HG03354 (cell line): ENCODE data around the gene ARHGAP35.
"Not testable (repeated sequence)": the region's sequence is repeated elsewhere in the genome, so short reads cannot be mapped to it uniquely, and the experiment has no call there.

Source experiments
- ATAC-seq: cut with Tn5 transposase; IDR thresholded peaks from one replicate; pipeline ENCODE4 v1.9.1; 2021; ENCODE audit warnings: mild to moderate bottlenecking; ENCODE audit not compliant: unreplicated experiment, poor library complexity, severe bottlenecking

ARHGAP35 gene

GRCh38 chr19:46841458-46842083 is 19.2 kb upstream of the ARHGAP35 start:
- ATAC-seq, result no peak

DNA sequence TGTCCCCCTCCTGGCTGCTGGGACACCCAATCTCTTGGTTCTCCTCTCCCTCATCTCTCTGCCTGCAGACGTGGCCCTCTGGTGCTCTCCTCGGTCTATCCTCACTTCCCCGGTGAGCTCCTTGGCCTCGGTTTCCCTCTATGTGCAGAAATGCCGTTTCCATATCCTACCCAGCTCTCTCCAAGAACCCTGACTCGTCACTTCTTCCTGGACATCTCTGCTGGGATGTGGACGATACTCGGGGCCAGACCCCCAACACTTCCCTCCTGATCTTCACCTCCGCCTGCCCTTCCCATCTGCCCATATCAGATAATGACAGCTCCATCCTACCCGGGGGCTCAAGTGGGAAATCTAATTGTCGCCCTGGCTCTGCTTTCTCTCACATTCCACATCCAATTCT is 18.0 kb upstream of the ARHGAP35 start:
- ATAC-seq, result no peak

GRCh38 chr19:46844067-46844489 is 16.7 kb upstream of the ARHGAP35 start:
- ATAC-seq, result no peak

DNA sequence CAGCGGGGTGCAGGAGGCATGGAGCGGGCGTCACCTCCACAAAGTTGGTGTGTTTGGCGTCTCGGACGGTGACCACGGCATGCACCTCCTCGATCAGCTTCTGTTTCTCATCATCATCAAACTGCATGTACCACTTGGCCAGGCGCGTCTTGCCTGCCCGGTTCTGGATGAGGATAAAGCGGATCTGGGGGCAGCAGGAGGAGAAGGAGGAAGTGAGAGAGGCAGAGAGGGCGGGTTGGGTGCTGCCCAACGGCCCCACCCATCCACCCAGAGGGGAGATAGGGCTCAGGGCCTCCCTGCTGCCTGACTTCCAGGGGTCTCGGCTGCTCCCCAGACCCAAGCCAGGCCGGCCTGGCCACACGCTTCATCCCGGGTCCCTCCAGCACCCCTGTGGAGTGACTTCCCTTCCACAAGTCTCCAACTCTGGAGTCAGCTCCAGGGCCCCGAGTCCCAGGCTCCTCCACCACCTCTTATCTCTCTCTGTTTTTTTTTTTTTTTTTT is 14.8 kb upstream of the ARHGAP35 start:
- no peak for ATAC-seq

GRCh38 chr19:46847528-46847927 is 13.3 kb upstream of the ARHGAP35 start:
- ATAC-seq, result no peak

DNA sequence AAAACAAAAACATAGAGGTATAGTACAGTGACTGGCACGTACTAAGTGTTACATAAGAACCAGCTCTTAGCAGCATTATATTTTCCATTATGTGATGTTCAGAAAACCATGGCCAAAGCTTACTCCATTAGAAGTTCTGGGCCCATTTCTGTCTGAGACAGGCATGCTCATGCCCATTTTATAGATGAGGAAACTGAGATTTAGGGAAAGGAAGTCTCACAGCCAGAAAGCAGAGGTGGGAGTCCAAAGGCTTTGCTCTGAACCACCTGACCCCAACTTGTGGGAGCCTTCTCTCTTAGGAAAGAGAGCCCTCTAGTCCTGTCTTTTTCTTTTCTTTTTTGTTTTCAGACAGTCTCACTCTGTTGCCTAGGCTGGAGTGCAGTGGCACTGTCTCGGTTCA is 12.4 kb upstream of the ARHGAP35 start:
- no peak for ATAC-seq

GRCh38 chr19:46849610-46850009 is 11.2 kb upstream of the ARHGAP35 start:
- ATAC-seq, result no peak

DNA sequence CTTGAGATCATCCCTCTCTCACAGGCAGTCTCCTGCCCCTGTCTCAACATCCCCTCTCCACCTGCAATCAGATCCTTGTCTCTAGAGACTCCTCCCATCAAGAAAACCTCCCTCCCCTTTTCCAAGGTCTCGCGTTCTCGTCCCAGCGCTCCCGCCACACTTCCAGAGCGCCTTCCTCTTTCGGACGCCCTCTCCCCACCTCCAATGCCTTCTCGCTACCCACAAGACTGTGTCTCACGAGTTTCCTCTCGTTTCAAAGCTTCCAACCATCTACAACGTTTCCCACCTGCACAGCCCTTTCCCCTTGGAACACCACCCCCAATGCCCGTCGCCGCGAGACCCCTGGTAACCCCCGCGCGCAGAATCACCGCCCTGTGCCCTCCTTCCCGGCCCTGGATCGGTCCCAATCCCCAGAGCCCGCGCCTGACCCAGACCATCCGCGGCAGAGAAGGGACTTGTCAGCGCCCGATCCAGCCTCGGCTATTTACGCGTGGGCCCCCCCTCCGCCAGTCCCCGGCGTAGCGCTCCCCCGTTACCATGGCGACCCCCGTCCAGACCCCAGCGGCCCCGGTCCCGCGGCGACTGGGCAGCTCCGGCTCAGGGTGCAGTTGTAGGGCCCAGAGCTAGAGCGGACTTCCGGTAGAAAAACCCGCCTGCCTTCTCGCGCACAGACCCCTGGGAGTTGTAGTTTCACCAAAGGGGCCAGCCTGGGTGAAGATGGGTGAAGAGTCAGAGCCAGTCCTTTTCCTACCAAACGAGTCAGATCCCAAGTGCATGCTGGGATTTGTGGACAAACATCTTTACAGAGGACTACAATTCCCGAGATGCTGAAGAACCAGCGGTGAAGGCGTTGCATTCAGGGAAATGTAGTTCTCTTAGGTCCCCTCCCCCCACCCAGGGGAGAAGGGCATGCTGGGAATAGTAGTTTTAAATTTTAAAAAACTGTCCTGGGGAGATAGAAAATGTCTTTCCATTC is 10.3 kb upstream of the ARHGAP35 start, which contains the start of gene AP2S1:
TSS of gene AP2S1 (minus strand) at position 619 of the 976 bp plus-strand sequence. CDS start at position 539, 80 bp downstream.
- ATAC-seq, result peak; percentile 97

DNA sequence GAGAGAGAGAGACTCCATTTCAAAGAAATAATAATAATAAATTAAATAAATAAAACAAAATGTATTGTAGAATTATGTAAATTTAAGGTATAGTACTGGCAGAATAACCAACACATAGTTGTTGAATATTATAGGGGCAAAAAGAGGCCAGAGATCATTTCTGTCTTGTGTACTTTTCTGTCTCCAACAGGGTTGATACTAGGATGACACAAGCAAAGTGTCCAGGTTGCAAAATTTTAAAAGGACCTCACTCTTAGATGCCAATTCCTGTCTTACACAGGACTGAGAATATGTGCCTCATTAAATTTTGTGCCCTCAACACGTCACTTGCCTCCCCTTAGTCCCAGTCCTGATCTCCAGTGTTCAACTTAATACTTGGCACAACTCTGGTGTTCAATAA is 8.0 kb upstream of the ARHGAP35 start:
- no peak for ATAC-seq

DNA sequence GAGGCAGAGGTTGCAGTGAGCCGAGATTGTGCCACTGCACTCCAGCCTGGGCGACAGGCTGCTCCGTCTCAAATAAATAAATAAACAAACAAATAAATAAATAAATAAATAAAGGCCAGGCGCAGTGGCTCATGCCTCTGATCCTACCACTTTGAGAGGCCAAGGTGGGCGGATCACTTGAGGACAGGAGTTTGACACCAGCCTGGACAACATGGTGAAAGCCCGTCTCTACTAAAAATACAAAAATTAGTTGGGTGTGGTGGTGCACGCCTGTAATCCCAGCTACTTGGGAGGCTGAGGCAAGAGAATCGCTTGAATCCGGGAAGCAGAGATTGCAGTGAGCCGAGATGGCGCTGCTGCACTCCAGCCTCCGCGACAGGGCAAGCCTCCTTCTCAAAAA is 6.1 kb upstream of the ARHGAP35 start:
- not testable (repeated sequence) for ATAC-seq

DNA sequence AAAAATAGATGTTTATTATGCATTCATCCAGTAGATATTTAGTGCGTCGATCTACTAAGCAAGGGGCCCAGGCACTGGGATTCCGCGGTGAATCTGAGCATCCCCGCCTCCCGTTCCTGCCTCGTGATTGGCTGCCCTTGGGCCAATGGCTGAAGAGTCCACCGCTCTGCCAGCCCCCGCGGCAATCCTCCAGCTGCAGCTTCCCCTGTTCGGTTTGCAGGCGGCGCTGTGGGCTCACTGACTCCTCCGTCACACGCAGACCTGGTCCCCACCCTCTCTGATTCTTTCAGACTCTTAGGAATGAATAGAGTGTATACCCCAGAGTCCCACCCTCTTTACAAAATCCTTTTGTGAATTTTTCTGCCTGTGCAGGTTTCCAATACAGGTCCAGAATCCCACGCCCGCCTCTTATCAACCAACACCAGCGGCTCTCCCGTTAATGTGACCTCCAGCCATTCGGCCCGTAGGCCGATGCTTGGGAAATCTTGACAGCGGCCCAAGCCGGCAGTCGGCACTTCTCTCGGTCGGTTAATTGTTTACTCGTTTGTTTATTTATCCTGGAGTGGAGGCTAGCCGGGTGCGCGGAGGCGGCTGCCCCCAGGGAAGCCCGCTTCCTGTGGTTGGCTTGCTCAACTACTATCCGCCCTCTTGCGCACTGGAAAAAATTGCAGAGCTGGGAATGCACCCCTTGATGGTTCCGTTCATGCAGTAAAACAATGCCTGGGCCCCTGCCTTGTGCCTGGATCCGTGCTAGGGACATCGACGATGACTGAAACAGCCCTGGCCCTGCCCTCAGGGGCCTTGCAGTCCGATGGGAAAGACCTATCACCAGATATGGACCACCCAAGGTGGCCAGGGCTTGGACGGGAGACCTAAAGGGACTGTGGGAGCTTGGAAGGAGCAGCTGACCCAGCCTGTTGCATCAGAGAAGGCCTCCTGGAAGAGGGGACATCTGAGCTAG is 4.5 kb upstream of the ARHGAP35 start:
- ATAC-seq, result peak; percentile 57

DNA sequence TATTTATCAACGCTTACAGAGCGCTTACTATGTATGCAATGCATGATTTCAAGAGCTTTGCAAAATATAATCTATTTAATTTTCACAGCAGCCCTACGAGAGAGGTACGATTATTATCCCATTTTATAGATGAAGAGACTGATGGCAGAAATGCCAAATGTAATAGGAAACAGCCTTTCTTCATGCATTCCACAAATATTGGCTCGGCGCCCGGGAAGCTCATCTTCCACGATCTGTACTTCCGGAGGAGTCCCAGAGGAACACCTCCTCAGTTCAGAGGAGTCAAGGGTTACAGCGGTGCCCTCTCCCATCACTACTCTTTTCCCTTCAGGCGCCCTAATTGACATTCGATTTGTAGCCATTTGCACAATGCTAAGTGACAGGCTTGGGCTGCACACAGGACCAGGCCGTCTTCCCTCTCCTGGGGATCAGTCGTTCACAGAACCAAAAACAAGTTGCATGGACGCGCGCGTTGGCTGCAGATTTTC is 1.1 kb upstream of the ARHGAP35 start:
- ATAC-seq, result no peak

- peak; percentile 70 for ATAC-seq
These were observed 512 bp upstream of the ARHGAP35 start for GRCh38 chr19:46860125-46860845.

DNA sequence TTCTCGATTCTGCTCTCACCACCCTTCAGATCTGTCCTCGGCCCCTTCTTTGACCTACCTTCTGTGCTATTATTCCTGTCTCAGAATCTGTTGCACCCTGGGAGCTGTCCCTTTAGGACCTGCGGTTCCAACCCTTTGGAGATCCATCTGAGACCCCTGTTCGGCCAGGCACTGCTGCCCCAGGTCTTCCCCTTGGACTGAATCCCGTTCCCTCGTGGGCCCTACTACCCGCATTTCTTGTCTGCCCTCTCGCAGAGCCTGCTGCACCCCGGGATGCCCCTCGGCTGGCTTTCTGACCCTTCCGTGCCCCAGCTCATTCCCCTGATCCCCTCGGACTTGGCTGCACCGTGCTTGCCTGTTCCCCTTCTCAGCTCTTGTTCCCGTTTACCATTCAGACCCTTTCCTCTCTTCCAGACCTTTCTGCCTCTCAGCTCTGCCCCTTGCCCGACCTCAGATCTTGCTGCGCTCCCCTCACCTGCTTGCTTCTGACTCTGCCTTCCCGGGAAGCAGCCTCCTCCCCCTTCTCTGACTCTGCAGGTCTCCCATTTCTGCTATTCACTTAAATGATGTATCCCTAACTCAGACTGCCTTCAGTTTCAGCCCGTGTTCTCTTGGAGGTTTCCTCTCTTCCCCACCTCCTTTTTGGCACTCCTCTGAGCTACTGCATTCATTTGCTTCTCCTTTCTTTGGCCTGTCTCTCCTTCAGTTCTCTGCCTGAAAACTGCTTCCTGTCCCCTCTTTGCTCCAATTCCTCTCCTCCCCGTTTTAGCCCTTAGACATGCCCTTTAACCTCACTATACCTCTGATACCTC is 1.1 kb downstream of the ARHGAP35 start:
- no peak for ATAC-seq

DNA sequence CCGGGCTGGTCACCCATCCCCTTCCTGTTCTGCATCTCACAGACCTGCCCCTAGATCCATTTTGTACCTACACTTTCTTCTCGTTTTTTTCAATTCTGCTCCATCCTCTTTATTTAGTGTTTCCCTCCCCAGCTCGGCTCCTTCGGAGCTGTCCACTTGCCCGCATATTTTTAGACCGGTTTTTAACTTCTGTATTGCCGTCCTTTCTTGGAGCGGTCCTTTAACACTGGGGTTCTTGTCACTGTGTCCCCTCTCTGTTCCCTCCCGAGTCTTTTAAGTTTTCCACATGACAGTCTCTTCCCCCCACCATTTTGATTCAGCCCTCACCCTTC is 1.7 kb downstream of the ARHGAP35 start:
- ATAC-seq, result no peak

- no peak for ATAC-seq
These were observed 2.3 kb downstream of the ARHGAP35 start for GRCh38 chr19:46862974-46863632.

GRCh38 chr19:46863818-46864629 is 3.2 kb downstream of the ARHGAP35 start:
- ATAC-seq, result no peak
